ENCODE measurements around the gene RFTN1.

Gene RFTN1

DNA sequence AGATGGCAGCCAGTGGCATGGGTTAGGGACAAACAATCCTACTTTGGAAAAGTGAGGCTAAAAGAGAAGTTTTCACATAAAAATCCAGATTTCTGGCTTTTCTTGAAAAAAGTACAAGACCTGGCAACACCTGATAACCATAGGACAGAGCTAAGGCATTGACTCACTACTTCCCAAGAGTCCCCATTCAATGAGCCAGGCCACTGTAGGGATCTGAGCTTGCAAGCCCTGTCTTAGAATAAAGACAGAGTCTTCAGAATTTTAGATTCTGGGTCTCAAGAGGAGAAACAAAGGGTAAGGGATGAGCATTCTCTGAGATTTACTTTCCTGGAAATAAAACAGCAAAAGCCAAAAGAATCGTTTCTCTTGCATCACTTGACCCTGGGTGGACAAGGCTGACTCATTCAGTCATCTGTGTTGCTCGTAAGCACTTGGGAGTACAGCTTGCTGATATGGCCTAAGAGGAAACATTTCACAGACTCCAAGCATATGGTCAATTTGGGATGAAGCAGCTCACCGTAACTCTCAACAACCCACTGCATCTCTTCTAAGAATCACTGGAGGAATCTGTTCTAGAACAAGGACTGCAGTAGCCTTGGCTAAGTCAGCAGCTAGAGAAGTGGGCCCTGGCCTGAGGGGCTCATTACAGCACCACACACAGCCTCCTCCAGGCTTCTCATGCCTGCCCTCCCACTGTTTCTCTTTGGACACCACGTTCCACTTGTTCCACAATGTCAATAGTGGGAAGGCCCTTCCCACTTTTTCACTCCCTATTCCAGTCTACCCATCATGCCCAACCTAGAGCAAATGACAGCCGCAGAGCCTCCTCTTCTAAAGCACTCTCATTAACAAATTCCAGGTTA lies 86.2 kb downstream of the RFTN1 start:
- DNase-seq = no peak

DNA sequence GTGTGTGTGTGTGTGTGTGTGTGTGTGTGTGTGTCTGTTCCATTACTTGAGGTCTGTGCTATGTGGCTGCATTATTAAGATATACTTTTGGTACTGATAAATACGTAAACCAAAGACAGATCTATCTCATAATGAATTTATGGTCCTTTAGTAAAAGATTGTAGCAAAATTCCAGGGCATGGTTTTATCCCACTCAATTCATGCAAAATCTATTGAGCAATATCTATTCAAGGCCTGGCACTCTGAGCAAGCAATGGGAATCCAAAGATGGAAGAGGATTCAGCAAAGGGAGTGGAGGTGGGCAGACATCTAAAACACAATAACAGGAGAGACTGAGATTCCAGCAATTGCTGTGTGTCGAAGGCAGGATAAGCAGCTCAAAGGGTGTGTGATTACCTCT lies 86.8 kb downstream of the RFTN1 start:
- no peak for DNase-seq

DNA sequence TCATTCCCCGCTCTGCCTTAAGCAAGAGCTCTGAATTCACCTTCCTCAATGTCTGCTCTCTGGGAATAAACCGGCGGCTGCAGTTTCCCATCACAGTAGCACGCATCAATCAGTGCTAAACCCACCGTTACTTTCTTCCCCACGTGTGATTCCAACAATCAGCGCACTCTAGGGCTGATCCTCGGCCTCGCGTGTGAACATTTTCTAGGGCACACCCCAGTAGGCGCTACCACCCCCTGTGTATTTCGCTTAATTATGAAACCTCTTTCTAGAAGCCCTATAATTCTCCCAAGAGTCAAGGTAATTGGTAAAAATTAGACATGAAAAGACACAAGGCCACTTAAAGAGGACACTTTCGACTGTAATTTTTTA lies 87.5 kb downstream of the RFTN1 start:
- DNase-seq = no peak

DNA sequence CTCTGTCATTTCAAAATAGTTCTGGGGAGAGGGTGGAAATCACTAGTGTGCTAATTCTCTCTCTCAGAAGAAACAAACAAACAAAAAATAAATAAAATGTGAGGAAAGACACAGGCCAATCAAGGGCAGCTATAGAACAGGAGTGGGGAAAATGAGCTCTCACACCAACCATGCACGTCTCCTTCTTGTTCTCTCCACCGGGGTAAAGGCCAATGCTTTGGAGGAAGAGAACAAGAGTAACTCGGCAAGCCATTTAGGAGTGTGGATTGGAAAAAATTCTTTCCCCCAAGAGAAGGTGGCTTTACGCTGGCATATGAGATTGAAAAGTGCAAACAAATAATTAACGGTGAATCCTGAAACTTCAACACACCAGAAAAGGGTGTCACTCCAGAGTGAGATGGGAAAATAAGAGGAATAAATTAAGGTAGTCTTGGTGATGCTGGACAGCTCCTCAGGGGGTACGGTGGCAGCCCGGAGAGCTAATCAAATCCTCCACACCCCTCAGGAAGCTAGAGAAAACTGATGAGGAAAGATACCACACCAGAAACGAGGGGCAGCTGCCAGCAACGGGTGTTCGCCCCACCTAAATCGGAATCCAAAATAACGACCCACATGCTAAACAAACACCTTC lies 88.0 kb downstream of the RFTN1 start:
- no peak for DNase-seq

DNA sequence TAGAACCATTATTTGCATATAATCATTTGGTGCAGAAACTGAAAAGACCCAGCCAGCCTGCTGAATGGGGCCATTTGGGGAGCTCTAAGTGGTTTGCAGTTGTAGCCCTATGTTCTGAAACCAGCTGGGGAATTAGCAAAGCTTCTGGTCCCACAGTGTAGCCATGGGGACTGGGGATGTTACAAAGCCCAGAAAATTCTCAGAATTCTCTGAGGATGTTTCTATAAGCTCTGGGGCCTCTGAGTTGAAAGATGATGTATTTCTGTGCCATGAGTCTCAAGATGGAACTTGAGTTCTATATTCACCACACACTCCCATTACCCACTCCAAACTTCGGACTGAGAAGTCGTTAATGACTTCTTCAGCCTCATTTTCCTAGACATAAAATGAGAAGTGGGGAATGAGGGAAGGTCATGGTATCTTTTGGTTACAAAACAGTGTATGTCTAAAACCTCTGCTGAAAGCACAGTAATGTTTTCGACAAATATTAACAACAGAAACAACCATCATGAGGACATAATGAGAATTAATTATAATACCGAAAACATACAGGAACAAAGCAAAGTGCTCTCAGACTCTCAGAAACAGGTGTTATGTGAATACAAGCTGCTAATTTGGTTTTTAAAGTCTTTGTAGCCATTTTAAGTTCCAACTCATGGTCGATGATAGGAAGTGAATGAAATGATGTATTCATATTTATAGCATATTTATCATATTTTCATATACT lies 89.4 kb downstream of the RFTN1 start:
- no peak for DNase-seq

DNA sequence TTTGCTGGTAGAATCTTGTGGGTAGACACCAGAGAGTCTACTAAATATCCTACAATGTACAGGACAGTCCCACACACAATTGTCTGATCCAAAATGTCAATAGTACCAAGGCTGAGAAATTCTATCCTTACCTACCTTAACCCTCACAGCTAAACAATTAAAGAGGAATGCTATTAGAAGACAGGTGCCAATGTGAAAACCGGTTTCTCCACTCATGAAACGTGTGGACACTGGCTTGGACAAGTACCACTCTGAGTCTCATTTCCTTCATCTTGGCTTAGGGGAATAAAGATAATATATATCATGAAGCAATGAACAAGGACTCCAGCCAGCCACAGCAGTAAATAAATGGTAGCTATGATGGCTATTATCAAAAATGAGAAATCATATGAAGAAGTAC lies 90.2 kb downstream of the RFTN1 start:
- DNase-seq = no peak

DNA sequence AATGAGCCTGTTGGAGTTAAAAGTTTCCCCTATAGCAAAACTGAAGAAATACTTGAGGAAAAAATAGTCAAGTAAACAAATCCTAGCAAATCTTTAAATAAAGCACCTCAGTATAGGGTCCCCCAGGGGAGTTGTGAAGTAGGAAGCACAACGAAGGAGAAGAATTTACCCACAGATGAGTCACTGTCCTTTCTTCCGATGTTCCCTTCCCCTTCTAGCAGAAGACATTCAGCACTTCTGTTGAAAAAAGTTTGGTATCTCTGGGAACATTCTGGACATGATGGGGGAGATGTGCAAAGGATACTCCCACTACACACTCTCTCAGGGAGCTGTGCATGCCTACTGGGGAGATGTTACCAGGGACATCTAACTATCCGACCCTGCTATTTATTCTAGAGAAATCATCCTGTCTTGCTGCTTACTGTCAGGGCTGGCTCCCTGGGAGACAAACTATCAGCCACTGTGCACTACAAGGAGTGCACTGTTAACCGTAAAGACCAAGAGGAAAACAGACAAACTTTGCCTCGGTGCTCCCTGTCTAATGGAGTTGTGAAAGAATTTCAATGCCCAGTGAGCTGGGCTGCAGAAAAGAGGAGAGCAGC lies 93.8 kb downstream of the RFTN1 start:
- no peak for DNase-seq

DNA sequence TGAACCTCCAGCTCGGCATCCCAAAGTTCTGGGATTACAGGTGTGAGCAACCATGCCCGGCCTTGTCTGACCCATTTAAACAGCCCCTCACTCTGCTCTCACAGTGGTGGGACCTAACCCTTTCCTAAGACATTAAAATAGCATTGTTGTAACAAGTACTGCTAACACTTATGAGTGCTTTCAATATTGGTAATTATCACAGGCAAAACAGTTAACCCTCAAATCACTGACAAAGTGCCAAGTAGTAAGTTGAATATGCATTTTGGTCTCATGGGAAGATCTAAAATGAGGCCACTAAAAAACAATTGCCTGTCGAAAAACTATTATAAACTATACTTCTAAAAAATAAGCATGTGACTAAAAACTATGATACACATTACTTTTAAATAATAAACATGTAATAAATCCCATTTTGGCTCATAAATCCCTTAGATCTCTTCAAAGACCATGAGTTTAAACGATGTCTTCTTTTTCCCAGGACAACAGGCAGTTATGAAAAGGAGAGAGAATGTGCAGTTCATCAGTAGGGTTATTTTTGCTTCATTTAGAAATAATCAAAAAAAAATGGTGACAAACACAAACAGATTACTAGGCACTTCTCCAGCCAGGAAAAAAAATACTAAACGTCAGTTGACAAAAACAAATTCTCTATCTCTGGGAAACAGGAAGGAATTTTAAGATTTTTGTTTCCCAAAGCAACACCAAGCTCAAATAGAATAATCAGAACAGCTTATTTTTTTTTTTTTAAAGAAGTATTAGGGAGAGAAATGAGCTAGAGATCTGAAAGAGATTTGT lies 95.4 kb downstream of the RFTN1 start:
- no peak for DNase-seq

DNA sequence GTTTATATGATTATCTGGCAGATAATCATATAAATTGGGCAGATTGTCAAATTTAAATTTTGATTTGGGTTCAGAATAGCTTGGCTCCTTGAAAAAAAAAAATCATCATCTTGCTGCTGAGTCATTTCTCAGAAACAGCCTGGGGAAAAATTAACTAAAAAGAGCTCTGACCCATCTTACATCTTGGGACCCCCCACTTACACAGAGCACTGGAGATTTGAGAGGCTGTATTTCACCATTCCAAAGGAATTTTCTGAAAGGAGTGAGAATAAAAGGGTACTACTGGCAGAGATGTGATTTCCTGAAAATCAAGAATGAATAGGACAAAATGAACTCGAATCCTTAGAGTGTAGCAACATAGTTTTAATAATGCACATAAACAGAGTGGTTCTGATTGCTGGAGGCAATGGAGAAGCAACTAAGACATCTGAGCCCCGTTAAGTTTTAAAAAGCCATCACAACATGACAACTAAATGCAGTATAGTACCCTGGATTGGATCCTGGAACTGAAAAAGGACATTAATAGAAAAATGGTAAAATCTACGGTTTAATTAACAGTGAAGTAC lies 97.5 kb downstream of the RFTN1 start:
- no peak for DNase-seq

DNA sequence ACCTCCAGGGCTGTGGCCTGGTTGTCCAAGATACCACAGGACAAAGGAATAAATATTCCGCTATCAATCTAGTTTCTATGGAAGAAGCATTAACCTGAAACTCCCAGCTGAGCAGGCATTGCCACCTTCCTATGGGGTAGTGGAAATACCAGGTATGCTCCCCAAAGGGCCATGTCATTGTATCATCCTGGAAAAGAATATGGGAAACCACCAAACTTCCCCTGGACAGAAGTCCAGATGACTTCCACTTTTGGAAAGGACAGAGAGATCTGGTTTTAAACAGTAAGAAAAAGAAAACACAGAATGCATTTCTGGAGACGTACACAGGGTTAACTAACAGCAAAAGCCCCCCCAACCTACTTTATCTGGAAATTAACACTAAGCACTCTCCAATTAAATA lies 100.2 kb downstream of the RFTN1 start:
- DNase-seq = no peak

DNA sequence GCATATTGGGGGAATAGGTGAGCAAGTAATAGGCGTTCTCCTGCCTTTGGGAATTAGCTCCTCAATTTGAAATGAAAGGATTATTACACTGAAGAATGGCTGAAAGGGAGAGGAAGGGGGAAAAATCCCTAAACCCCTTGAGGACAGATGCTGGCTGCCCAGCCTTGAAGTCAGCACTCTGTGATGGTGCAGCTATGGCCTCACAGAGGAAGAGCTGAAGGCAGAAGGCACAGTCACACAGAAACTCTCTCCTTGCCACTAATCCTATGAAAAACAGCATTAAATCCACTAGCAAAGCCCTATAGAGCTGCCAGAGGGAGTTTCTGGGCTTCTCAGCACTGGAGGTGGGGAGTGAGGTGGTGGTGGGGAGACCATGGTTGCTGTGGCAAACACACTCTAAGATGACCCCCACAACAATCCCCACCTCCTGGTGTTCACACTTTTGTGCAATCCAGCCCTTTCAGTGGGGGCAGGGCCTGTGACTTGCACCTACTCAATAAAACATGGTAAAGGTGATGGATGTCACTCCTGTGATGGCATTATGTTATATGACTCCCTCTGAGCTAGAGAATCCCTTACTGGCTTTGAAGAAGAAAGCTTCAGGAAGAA lies 101.2 kb downstream of the RFTN1 start:
- DNase-seq = no peak

DNA sequence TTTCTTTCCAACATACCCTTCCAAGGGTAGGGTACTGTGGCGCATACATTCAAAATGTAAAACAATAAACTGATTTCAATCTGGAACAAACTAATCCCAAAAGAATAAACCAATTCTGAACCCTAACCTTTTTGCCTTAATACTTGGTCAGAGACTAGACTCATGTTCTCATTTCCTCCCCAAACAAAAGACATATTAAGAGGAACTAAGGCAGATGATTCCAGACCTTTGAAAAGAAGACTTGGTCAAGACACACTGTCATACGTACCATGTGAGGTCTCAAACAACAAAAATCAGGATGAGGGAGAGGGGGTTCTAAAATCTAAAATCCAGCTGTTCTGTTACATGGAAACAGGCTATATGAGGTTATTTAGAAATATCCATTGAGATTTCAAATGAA lies 102.1 kb downstream of the RFTN1 start:
- DNase-seq = no peak

DNA sequence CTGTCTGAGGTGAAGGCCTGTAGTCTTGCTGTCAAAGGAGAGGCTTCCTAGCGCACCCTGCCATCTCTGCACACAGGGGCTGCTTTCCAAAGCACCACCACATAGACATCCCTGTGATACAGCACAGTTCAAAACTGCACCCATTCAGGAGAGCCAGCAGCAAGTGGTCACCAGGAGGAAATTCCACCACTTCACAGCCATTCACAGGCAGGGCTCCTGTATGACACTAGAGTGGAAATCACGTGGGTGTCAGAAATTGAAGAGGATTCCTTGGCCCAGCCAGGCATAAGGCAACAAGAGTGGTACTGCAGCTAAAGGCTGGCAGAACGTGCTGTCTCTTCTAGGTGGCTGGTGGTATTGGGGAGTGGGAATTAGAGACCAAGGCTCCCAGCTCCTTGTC lies 102.8 kb downstream of the RFTN1 start:
- DNase-seq = no peak

DNA sequence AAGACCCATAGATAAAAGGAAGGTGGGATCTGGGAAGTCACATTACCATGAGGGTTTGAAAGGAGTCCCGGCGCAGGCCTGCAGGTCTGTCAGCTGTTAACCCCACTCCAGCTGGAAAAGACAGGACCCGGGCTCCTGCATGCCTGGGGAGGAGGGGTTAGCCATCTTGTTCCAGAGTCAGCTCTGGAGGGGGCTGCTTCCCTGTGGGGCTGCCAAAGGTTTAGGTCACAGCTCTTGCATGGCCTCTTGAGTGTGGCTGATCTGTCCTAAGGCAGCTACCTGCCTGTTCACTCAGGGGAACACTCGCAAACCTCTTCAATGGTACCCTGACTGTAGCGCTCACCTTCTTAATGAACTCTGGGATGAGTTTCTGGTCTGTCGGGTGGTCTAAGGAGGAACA lies 104.5 kb downstream of the RFTN1 start:
- DNase-seq = no peak

DNA sequence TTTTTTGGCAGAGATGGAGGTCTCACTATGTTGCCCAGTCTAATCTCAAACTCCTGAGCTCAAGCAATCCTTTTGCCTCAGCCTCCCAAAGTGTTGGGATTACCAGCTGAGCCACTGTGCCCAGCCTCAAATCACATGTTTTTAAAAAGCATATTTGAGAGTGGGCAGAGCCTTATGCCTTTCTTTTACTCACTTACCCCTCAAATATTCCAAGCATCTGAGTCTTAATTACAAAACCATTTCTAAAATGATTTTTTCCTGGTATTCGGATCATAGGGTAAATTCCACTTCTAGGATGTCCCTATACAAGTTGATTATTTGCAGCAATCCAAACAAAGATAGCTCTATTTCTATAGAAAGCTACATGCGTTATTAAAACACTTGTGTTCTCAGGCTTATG lies 106.1 kb downstream of the RFTN1 start:
- no peak for DNase-seq

DNA sequence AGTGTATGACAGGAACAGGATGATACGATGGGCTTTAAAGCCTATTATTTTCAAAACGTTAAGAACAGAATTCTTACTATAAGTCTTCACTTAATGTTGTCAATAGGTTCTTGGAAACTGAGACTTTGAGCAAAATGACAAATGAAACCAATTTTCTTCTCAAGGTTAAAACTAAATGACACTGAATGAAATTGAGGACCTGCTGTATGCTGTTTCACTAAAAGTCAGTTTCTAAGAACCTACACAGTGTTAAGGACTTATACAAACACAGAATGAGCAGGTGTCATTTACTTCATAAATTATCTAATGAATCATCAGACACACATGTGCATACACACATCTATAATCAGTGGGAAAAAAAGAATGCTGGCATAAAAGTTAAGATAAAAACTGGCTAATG lies 106.9 kb downstream of the RFTN1 start:
- DNase-seq = no peak

DNA sequence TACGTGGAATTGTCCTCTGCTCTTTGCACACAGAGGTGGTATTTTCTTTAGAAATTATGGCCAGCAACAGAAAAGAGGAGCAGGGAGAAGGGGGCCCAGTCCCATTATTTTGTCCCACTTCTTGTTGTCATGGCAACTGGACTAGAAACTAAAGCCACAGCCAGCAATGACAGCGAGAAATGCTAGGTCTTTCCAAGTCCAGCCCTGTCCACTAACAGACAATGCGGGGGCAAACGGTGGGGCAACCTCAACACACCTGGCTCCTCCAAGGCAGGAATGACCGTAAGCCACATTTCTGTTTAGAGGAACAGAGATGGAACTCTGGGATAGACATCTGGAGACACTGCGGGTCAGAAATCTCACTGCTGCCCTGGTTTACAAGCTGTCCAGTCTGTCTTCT lies 107.3 kb downstream of the RFTN1 start:
- no peak for DNase-seq

DNA sequence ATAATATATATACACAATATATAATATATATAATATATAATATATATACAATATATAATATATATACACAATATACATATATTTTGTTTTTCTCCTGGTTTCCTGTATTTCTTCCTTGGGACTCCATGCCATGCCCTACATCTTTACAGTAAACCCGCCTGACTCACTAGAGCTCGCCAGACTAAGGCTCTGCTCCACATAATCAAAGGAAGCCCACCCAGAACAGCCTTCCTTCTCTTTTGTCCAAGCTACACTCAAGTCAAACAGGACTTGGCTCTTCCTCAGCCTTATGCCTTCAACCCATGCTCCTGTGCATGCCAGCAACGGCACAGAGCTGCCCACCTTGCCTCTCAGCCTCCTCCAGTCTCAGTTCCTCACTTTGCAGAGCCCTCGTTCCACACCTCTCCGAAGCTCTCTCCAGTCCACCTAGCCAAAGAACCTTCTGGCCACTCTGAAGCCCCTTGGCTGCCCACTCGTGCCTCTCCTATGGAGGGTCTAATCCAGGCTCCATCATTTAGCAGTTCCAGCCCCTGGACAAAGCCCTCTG lies 109.1 kb downstream of the RFTN1 start:
- DNase-seq = no peak

DNA sequence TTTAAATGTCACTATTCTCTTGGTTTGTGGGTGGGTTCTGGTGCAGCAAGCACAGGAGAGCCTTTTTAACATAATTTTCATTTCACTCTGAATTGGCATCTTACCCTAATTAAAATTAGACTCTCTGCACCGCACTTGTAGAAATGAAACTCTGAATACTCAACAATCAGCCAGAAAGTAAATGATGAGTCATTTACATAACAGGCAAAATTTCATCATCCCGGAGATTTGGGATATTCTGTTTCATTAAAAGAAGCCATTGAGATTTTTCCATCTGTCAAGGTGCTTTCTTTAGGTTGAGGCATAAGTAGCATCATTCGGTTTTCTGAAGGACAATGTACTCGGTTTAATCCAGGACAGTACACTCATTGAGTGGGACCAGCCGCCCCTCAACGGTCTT lies 111.0 kb downstream of the RFTN1 start:
- no peak for DNase-seq

DNA sequence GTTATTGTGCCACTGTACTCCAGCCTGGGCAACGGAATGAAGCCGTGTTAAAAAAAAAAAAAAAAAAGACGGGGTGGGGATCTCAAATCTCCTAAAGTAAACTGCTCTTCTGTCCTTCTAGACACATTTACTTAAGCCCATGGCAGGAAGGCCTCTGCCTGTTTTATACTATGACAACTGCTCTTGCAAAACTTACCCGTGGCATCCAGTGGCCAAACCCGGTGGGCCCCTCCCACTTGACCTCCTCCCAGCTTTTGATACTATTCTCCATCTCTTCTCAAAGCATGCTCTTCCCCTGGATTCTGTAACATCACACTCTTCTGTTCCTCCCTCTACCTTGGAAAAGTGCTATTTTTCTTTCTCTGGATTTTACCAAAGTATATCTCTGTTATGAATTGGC lies 112.2 kb downstream of the RFTN1 start:
- no peak for DNase-seq

DNA sequence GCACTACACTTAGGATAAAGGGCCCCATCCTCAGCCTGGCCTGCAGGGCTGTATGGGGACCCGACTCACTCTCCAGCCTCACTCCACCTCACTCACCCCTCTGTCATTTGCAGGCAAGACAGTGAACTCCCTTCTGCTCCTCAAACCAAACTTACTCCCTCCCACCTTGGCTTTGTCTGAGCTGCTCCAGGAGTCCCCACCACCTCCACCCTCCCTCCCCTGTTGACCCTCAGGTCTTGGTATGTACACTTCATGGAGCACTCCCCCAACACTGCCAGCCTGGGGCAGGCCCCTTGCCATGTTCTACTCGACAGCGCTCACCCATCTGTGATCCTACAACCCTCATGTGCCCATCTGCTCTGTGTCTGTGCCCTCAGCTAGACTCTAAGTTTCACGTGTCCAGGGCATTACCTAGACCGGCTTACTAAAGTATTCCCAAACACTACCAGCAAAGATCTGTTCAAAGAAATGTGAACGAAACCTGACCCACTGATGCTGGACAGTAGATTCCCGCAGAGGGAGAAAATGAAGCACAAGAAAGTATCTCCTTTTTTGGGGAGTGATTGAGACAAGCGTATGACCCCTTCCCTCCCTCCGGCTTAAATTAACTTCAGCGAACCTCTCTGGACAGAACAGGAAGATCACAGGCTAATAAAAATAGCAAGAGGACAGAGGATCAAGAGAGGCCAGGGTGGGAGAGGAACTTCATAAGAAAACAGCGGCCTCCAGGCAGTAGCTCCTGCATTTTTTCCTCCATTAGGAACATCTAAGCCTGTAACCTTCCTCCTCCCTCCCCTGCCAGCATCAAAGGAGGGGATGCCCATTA lies 113.2 kb downstream of the RFTN1 start:
- DNase-seq = no peak

Data from retina (tissue), 1 donor.